CD14-positive monocyte (primary cell): ENCODE measurements around the gene PDGFA. TPM values are rescaled to one million over a fixed set of nuclear protein-coding genes. Genes with fewer than 3 reads are reported as not detected.

Source experiments
- DNase-seq, 3 donors: peaks; one replicate each; pipeline ENCODE4 v3.0.0-alpha.2; 2011 to 2022
- H2AFZ ChIP-seq: 2 replicates; pipeline ENCODE4 v1.6.0; 2012; ENCODE audit warnings: mild to moderate bottlenecking, low read depth, low read length, inconsistent platforms; ENCODE audit not compliant: insufficient read depth, poor library complexity, severe bottlenecking
- H3K27ac ChIP-seq, 2 donors: 1 replicate in 1 of 2; 2 replicates in 1 of 2; pipeline ENCODE4 v1.5.1; 2012 to 2013; ENCODE audit warnings: low read length in 2 of 2, control low read depth in 1 of 2, inconsistent platforms in 1 of 2, low read depth in 1 of 2, mild to moderate bottlenecking in 1 of 2
- H3K27me3 ChIP-seq, 2 donors: one replicate each; pipeline versions ENCODE4 v1.6.0 to v1.6.1; 2011 to 2013; ENCODE audit warnings: low read length in 2 of 2; ENCODE audit not compliant: control insufficient read depth in 2 of 2, insufficient read depth in 2 of 2
- H3K36me3 ChIP-seq, 2 donors: replicated peaks in 1 of 2; 1 replicate in 1 of 2; 2 replicates in 1 of 2; pipeline versions ENCODE4 v1.5.1 to v1.6.1; 2012 to 2013; ENCODE audit warnings: low read length in 2 of 2, control low read depth in 1 of 2, inconsistent platforms in 1 of 2, mild to moderate bottlenecking in 1 of 2; ENCODE audit not compliant: insufficient read depth in 2 of 2, control insufficient read depth in 1 of 2
- H3K4me1 ChIP-seq, 2 donors: 1 replicate in 1 of 2; 2 replicates in 1 of 2; pipeline versions ENCODE4 v1.5.1 to v1.6.1; 2012 to 2013; ENCODE audit warnings: low read length in 2 of 2, control low read depth in 1 of 2, inconsistent platforms in 1 of 2, mild to moderate bottlenecking in 1 of 2, moderate library complexity in 1 of 2; ENCODE audit not compliant: insufficient read depth in 2 of 2, control insufficient read depth in 1 of 2
- H3K4me2 ChIP-seq: replicated peaks from 2 replicates; pipeline ENCODE3; 2012; ENCODE audit warnings: low read length, moderate library complexity, mild to moderate bottlenecking; ENCODE audit not compliant: poor library complexity, severe bottlenecking; ENCODE audit errors: extremely low read depth
- H3K4me3 ChIP-seq, 3 experiments: fragments of 200-600 bp in 1 of 3; sonication (generic) in 1 of 3; replicated peaks in 1 of 3; 1 replicate in 2 of 3; 2 replicates in 1 of 3; pipeline ENCODE4 v1.5.1; 2011 to 2013; ENCODE audit warnings: low read length in 3 of 3, mild to moderate bottlenecking in 3 of 3, control low read depth in 2 of 3, low read depth in 2 of 3, inconsistent platforms in 1 of 3, moderate library complexity in 1 of 3
- H3K79me2 ChIP-seq: 2 replicates; pipeline ENCODE4 v1.6.0; 2012; ENCODE audit warnings: mild to moderate bottlenecking, control low read depth, inconsistent platforms, low read length, moderate library complexity; ENCODE audit not compliant: insufficient read depth
- H3K9ac ChIP-seq: 2 replicates; pipeline ENCODE4 v1.6.0; 2017; ENCODE audit warnings: low read length, mild to moderate bottlenecking; ENCODE audit not compliant: insufficient read depth, poor library complexity, severe bottlenecking
- H3K9me3 ChIP-seq, 2 donors: replicated peaks in 1 of 2; 1 replicate in 1 of 2; 2 replicates in 1 of 2; pipeline versions ENCODE4 v1.5.1 to v1.6.1; 2012 to 2013; ENCODE audit warnings: low read length in 2 of 2, control low read depth in 1 of 2; ENCODE audit not compliant: control insufficient read depth in 1 of 2, insufficient read depth in 1 of 2
- H4K20me1 ChIP-seq: 2 replicates; pipeline ENCODE4 v1.6.0; 2012; ENCODE audit warnings: mild to moderate bottlenecking, low read length, control low read depth, moderate library complexity; ENCODE audit not compliant: insufficient read depth
- H3K27ac Mint-ChIP-seq, 7 donors: one replicate each; pipeline ENCODE4 v1.8.0; 2020; ENCODE audit warnings: mild to moderate bottlenecking in 7 of 7, mixed read lengths in 7 of 7, moderate library complexity in 6 of 7, inconsistent platforms in 2 of 7
- H3K27me3 Mint-ChIP-seq, 3 donors: one replicate each; pipeline ENCODE4 v1.8.0; 2021 to 2022; ENCODE audit warnings: low read depth in 3 of 3, mild to moderate bottlenecking in 3 of 3, mixed read lengths in 3 of 3, moderate library complexity in 3 of 3, inconsistent platforms in 1 of 3
- H3K36me3 Mint-ChIP-seq, 2 donors: one replicate each; pipeline ENCODE4 v1.8.0; 2020; ENCODE audit warnings: mixed read lengths in 2 of 2, inconsistent platforms in 1 of 2, mild to moderate bottlenecking in 1 of 2
- H3K4me1 Mint-ChIP-seq: one replicate; pipeline ENCODE4 v1.8.0; 2020; ENCODE audit warnings: mild to moderate bottlenecking, mixed read lengths
- H3K4me3 Mint-ChIP-seq, 2 donors: one replicate each; pipeline ENCODE4 v1.8.0; 2020; ENCODE audit warnings: mild to moderate bottlenecking in 2 of 2, mixed read lengths in 2 of 2, moderate library complexity in 1 of 2
- H3K9me3 Mint-ChIP-seq, 7 donors: one replicate each; pipeline ENCODE4 v1.8.0; 2020 to 2022; ENCODE audit warnings: mixed read lengths in 7 of 7, mild to moderate bottlenecking in 6 of 7, moderate library complexity in 6 of 7, inconsistent platforms in 2 of 7
- CTCF ChIP-seq: fragments of 200-600 bp; IDR thresholded peaks from one replicate; pipeline ENCODE4 v1.8.0; 2022; ENCODE audit warnings: antibody characterized with exemption, mild to moderate bottlenecking
- WGBS: methylation state at CpG from one replicate; pipeline ENCODE4 v1.1.5; 2013; ENCODE audit warnings: missing lambda C conversion rate; ENCODE audit not compliant: insufficient coverage; 5-methylcytosine and 5-hydroxymethylcytosine counted together
- intact Hi-C, 2 donors: fragments of 100-400 bp; cut with micrococcal nuclease; formaldehyde crosslinking; loops; one replicate each; pipeline versions ENCODE4 v1.15.0 to v1.15.1; 2023
- polyA plus RNA-seq, 3 donors: library from polyadenylated mRNA; depleted of rRNA in 1 of 3; unstranded in 2 of 3; stranded (reverse) in 1 of 3; fragments of 300-500 nt in 2 of 3; fragments of >200 nt in 1 of 3; fragmentation: Illumina TruSeq in 2 of 3; gene quantifications; 1 replicate in 2 of 3; 2 replicates in 1 of 3; pipeline ENCODE4 v1.2.3, GENCODE V29; 2012 to 2021

The PDGFA gene
- polyA plus RNA-seq, 3 donors, result 0.29 TPM; not detected in 2

DNA sequence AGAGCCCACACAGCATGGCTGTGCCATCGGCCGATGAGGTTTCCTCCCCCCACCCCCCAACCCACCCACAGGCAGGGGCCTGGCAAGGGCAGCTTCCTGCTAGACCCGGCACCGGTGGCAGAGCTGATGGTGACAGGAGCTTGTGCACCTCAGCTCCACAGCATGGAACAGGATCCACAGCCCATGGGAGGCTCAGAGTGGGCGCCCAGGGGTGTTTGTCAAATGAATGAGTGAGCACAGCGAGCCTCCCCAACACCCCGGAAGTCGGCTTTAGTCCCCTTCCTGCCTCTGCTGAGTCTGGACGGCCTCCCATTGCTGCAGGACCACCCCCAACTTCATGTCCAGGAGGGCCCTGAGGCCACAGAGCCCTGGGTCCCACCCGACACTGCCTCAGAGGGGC, 68.9 kb downstream of the PDGFA start:
- H3K79me2 ChIP-seq, result no peaks in the 10 kb centered on the region
- Mint-ChIP-seq H3K27ac (no peak overlapping the region), H3K36me3 (no peaks in the 10 kb centered on the region), H3K27me3 (peaks cover 29 to 48% (median 34%) of the 10 kb centered on the region in 3 donors), H3K9me3 (peaks cover 0 to 5% (median 0%) of the 10 kb centered on the region in 7 donors), H3K4me3 (peak overlapping the region in 1 of 2 donors; percentile 64), H3K4me1 (peaks cover 7% of the 10 kb centered on the region)
- DNase-seq, result no peak
- intact Hi-C loops, result no loop called here
- H2AFZ ChIP-seq, result no peak overlapping the region
- no peak overlapping the region for H3K4me2 ChIP-seq
- no peaks in the 10 kb centered on the region for H3K9me3 ChIP-seq
- peaks cover 5 to 28% of the 10 kb centered on the region in 2 donors for H3K27me3 ChIP-seq
- H4K20me1 ChIP-seq, result no peaks in the 10 kb centered on the region
- H3K27ac ChIP-seq, result no peak overlapping the region
- no peak overlapping the region for H3K9ac ChIP-seq
- no peak for TF ChIP-seq CTCF
- no peaks in the 10 kb centered on the region for H3K36me3 ChIP-seq
- WGBS, result 25% methylated on average over 6 of the region's 10 CpGs
- no peak overlapping the region for H3K4me3 ChIP-seq
- no peaks in the 10 kb centered on the region for H3K4me1 ChIP-seq

DNA sequence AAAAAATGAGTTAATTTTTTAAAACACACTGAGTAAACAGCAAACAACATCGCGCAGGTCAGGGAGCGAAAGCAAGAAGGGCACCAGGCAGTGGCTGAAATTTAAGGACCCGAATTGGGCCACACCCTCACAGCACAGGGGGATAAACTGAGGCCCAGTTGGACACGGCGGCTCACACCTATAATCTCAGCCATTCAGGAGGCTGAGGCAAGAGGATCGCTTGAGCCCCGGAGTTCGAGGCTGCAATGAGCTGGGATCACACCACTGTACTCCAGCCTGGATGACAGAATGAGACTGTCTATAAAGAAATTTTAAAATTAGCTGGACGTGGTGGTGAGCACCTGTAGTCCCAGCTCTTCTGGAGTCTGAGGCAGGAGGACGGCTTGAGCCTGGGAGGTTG, 69.6 kb downstream of the PDGFA start:
- H3K4me3 ChIP-seq, result no peak overlapping the region
- WGBS, result 94% methylated on average over 6 of the region's 11 CpGs
- intact Hi-C loops, result no loop called here
- H3K79me2 ChIP-seq, result no peaks in the 10 kb centered on the region
- H3K36me3 ChIP-seq, result no peaks in the 10 kb centered on the region
- no peaks in the 10 kb centered on the region for H3K4me1 ChIP-seq
- H4K20me1 ChIP-seq, result no peaks in the 10 kb centered on the region
- peaks cover 5 to 28% of the 10 kb centered on the region in 2 donors for H3K27me3 ChIP-seq
- TF ChIP-seq CTCF, result no peak
- no peak overlapping the region for H2AFZ ChIP-seq
- H3K9ac ChIP-seq, result no peak overlapping the region
- no peaks in the 10 kb centered on the region for H3K36me3 Mint-ChIP-seq
- H3K9me3 ChIP-seq, result no peaks in the 10 kb centered on the region
- H3K4me1 Mint-ChIP-seq, result peaks cover 7% of the 10 kb centered on the region
- H3K27ac ChIP-seq, result no peak overlapping the region
- no peak for DNase-seq
- peaks cover 29 to 49% (median 34%) of the 10 kb centered on the region in 3 donors for H3K27me3 Mint-ChIP-seq
- H3K27ac Mint-ChIP-seq, result peak overlapping the region in 1 of 7 donors; percentile 32
- peaks cover 0 to 5% (median 0%) of the 10 kb centered on the region in 7 donors for H3K9me3 Mint-ChIP-seq
- H3K4me3 Mint-ChIP-seq, result no peak overlapping the region
- no peak overlapping the region for H3K4me2 ChIP-seq
